HG03066 (cell line): Measurements from ENCODE around the gene CCHCR1.

Experiments
- ATAC-seq: cut with Tn5 transposase; IDR thresholded peaks from one replicate; pipeline ENCODE4 v1.9.1; 2021; ENCODE audit warnings: low read depth; ENCODE audit not compliant: unreplicated experiment

CCHCR1 gene

GRCh38 chr6:31135710-31136109, 21.9 kb downstream of the CCHCR1 start:
- no peak for ATAC-seq

- no peak for ATAC-seq
These were observed 24.8 kb downstream of the CCHCR1 start for GRCh38 chr6:31132806-31133205.

- ATAC-seq: no peak
These were observed 26.0 kb downstream of the CCHCR1 start for GRCh38 chr6:31131595-31131994.

- ATAC-seq: no peak
These were observed 26.9 kb downstream of the CCHCR1 start for GRCh38 chr6:31130751-31131150.

- ATAC-seq: no peak
These were observed 28.5 kb downstream of the CCHCR1 start for GRCh38 chr6:31129130-31129529.

GRCh38 chr6:31128093-31128676, 29.4 kb downstream of the CCHCR1 start:
- ATAC-seq: no peak

- ATAC-seq: no peak
These were observed 31.0 kb downstream of the CCHCR1 start for GRCh38 chr6:31126396-31127175.

- ATAC-seq: no peak
These were observed 31.8 kb downstream of the CCHCR1 start for GRCh38 chr6:31125586-31126363.

GRCh38 chr6:31125162-31125561, 32.4 kb downstream of the CCHCR1 start:
- ATAC-seq: no peak

GRCh38 chr6:31122791-31123706, 34.6 kb downstream of the CCHCR1 start:
- no peak for ATAC-seq

- no peak for ATAC-seq
These were observed 36.3 kb downstream of the CCHCR1 start for GRCh38 chr6:31121131-31121790.

GRCh38 chr6:31120151-31120915, 37.3 kb downstream of the CCHCR1 start, which contains the start of gene CDSN:
Gene CDSN (minus strand): TSS chr6:31120446. CDS start chr6:31120419, 27 bp downstream.
- ATAC-seq: no peak

- no peak for ATAC-seq
These were observed 39.4 kb downstream of the CCHCR1 start for GRCh38 chr6:31118178-31118577.

- ATAC-seq: no peak
These were observed 40.8 kb downstream of the CCHCR1 start for GRCh38 chr6:31116661-31117385.

GRCh38 chr6:31115941-31116560, 41.6 kb downstream of the CCHCR1 start:
- ATAC-seq: no peak

- no peak for ATAC-seq
These were observed 42.4 kb downstream of the CCHCR1 start for GRCh38 chr6:31114970-31115849.

- no peak for ATAC-seq
These were observed 43.1 kb downstream of the CCHCR1 start, which contains the start of gene PSORS1C1 for GRCh38 chr6:31114541-31114878. Gene PSORS1C1 (plus strand): TSS chr6:31114800. CDS start chr6:31129633, 14,833 bp downstream.
